ENCODE data around the gene STUM.
"Not testable (repeated sequence)": the region's sequence is repeated elsewhere in the genome, so short reads cannot be mapped to it uniquely, and the experiment has no call there.

STUM gene

DNA sequence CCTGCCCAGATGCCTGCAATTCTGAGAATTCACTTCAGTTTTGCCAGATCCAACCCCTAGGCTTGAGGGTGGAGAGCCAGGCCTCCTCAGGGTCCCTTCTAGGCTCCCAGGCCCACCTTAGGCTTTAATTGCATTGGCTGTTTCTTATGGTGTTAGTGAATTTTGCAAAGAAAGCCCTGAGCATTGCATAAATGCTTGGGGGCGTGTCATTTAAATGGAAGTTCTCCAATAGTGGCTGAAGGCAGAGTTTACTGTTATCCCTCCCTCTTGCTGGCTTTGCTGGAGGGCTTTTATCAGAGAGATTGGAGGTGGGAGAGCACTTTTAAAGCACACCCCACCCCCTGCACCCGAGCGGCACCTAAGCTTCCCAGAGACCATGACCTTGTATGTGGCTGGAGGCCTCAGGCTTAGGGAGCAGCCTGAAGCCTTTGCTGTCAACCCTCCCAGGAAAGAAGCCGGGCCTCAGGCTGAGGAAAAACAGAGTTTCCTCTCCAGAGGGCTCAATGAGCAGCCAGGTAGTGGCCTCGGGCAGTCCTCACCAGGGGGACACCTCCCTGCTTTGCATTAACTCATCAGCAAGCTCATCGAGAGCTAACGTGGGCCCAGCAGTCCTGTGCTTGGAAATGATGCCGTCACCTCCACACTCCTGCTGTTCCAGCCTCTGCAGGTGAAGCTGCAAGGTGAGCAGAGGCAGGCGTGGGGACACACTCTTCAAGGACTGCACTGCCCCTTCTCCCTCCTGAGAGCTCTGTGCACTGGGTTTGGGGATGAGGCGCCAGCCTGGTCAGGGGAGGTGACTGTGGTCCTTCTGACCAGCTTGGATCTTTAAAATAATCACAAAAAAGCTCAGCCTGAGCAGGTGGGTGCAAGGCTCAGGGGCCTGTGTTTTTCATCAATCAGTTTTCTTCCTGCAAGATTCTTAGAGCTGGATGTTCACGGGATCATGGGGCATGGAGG is 58.0 kb downstream of the STUM start:
- DNase-seq = no peak

DNA sequence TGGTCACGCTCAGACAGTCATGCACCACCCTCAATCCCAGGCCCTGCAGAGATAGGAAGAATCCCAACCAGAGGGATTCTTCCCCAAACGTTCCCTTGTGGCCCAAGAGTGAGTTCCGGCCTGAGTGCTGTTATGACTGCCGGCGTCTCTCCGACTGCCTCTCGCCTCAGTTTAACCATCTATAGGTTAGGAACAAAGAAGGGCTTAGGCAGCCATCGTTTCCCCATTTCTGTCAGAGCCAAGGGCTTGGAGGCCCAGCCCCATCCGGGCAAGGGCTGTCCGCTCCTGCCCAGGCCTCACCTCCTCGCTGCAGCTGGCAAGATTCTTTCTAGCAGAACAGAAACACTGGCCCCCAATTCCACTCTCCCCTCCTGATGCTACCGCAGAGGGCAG is 58.7 kb downstream of the STUM start:
- DNase-seq = no peak

DNA sequence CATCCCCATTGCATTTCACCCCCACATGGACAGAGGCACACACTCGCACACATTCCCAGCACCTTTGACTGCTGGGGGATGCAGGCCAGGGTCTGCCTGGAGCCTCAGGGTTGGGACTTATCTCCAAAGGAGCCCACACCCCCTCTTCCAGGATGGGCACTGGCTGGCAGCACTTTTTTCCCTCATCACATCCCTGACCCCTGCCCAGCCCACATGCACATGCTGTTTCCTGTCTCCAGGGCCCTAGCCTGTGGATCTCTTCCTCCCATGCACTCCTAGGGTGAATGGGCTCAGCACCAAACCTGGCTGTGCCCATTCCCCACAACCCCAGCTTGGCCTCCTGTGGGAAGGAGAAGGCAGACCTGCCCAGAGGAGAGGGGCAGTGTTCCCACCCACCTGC is 59.3 kb downstream of the STUM start:
- DNase-seq = no peak

DNA sequence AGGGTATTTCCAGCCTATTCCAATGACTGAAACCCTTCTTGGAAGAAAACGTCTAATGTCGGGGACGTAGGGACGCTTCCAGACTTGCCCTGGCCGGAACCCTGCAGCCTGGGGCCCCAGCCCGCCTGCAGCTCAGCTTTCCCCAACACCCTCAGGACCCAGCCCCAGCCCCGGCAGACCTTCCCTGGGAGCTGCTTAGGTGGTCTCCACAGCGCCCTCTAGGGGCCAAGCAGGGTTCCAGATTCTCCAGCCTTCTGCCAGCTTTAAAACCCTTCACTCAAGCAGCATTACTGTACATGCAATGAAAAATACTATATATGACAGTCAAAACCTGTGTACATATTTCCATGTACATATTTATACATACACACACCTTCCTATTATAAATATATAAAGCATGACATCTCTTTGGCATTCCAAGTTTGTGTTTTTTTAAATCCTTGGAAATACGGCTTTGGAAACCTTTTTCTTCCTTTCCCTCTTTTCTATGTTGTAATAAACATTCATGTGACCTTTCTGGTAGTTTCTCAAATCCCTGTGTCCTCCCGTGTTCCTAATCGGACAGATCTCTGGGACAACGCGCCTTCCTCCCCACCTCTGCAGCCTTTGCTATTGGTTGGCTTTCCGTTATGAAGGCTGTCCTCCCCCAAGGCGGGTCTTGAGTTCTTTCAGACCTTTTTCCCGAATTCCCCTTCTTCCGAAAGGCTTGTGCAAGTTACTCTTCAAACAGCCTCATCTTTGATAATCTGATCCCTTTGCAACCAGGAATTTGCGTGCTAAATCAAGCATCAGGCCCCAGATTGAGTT is 60.3 kb downstream of the STUM start:
- DNase-seq = peak; percentile 73

DNA sequence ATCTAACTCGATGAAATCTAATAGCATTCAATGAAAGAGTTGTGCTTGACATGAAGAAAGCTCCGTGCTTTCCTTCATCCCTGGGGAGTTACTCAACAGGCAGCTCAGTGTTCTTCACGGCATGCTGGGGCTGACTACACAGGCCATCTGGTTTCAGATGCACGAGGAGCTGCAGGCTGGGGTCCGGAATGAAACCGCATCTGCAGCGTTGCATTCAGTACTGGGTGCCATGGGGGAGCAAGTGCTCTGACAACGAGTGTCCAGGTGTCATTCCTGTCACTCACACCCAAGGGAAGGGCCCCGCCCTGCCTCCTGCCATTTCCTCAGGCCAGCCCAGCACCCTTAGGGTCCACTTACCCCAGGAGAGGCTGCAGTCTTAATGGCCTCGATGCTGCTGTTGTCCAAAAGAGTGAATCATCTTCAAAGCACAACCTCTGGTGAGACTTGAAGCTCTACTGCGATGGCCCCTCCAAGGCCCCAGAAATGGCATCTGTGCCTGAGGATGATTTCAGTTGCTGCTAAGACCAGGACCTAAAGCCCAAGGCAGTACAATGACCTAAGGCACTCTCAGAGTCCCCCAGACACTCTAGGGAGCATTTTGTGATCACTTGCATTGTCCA is 61.4 kb downstream of the STUM start:
- DNase-seq = no peak

DNA sequence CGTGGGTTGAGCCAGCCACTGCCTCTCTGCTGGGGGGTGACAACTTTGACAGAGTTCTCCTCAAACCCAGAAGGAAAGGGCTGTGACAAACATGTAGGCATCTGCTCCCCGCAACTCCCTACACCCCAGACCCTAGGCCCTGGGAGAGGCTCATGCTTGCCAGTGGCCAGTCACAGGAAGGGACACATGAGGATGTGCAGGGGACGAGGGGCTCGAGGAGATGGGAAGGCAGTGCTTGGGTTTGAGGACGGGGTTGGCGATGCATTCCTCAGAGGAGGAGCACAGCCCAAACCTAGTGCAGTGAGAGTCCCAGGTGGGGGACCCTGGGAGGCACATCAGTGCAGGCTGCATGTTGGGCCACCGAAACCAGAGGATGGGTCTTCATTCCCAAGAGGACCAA is 62.1 kb downstream of the STUM start:
- no peak for DNase-seq

DNA sequence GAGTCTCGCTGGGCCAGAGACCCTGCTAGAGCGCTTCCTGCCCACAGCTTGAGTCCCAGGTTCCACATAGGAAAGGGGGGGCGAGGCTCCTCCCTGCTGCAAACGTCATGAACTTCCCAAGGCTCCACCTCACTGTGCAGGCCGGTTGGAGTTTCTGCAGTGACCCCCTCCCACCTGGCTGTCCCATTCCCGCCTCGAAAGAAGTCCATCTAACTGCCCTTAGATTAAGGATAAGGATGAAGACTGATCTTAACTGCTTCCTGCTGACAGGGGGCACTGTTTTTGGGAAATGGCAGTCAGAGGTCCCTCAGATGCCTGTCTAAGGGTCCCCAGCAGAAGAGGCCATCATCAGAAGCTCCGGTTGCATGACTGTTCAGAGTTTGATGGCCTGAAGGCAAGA is 62.7 kb downstream of the STUM start:
- DNase-seq = no peak

DNA sequence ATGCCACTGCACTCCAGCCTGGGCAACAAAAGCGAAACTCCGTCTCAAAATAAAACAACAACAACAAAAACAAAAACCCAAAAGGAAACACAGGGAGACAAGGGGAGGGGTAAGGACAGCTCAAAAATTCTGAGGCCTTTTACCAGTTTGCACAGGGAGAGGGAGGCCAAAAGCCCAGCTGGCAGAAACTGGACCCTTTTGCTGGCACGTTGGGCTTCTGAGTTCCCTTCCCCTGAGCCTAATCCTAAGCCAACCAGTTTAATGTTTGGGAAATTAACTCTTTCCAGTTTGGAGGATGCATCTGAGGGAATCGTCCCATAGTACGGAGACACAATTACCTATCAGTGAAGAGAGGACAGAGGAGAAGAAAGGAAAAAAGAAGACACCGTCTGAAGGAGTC is 63.4 kb downstream of the STUM start:
- DNase-seq = not testable (repeated sequence)

DNA sequence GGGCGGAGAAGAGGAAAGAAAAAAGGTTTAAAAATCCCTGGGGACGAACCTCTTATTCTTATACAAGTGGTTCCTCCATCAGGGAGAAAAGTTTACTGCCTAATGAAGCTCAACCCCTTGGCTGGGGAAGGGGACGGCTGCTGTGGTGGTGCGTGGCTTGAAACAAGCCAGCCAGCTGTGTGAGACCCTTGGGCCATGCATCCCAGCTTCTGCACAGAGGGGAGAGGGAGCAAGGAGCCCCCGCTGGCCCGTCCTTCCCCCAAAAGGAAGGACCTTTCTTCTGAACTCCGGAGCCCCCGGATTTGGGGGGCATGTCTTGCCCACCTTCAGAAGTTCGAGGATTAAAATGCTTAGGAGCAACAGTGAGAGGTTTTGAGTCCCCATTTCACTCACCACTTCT is 67.3 kb downstream of the STUM start:
- no peak for DNase-seq

DNA sequence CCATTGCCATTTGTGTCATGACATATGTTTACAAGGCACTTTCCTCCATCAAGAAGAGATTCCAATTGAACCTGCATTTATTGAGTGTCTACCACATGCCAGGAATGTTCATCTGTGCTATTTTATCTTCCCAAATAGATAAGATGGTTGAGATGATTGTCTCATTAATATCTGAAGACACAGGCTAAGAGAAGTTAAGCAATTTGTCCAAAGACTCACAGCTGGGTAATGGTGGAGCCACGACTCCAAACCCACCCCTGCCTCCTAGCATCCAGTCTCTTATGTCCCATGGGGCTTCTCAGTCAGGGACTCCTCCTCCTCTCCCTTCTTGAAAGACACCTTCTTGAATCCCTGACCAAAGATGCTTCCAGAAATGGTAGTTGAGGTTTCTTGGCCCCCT is 68.1 kb downstream of the STUM start:
- DNase-seq = no peak

DNA sequence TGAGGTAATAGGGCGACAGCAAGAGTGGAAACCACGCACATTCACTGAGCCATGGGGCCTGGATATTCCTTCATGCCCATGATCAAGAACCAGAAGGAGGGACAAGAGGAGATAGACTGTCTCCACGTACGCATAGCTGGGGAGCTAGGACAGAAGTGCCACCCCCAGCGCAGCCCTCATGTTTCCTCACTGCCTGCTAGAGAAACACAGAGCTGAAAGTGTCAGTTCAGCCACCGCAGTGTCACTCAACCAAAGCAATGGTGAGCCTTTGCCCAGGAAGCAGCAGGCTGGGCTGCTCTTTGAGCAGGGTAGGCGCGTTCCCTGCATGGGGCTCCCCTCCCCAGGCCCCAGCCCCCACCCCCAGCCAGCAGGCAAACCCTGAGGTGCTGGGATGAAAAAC is 68.5 kb downstream of the STUM start:
- no peak for DNase-seq

DNA sequence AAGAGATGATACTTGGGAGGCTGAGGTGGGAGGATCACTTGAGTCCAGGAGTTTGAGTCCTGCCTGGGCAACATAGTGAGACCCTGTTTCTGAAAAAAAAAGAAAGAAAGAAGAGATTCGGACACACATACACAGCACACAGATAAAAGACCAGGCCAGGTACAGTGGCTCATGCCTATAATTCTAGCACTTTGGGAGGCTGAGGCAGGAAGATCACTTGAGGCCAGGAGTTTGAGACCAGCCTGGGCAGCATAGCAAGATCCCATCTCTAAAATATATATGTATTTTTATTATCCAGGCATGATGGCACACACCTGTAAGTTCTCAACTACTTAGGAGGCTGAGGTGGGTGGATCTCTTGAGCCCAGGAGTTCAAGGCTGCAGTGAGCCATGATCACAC is 69.2 kb downstream of the STUM start:
- DNase-seq = not testable (repeated sequence)

DNA sequence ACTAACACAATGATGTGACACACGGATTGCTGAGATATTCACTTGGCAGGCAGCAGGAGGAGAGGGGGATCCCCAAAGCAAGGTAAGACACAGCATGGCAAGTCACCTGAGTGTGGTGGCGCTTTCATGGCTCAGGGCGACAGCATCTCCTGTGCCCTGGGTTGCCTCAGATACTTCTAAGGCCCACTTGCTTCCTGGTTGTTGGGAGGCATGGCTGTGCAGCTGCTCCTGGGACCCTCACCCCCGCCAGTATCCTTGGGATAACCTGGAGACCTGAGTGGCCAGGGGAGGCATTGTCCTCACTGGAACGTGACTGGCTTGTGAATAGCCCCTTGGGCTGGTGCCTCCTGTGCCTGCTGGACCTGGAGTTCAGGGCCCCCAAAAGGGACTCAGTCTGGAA is 69.8 kb downstream of the STUM start:
- no peak for DNase-seq

DNA sequence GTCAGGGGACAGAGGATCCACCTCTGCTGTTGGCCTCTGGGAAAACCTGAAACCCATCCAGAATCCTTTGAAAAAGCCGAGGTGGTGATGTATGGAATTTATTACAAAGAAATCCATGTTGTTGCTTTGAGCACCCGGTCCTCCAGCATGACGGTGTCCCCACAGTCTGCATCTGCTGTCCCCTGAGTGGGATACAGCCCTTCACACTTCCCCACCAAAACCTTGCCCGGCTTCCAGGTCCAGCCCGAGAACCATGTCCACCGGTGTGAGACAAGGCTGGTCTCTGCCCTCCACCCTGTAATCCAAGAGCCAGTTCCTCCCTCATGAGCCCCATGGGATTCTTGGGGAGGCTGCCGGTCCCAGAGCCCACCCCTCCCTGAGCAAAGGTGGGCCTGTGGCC is 70.5 kb downstream of the STUM start:
- no peak for DNase-seq

DNA sequence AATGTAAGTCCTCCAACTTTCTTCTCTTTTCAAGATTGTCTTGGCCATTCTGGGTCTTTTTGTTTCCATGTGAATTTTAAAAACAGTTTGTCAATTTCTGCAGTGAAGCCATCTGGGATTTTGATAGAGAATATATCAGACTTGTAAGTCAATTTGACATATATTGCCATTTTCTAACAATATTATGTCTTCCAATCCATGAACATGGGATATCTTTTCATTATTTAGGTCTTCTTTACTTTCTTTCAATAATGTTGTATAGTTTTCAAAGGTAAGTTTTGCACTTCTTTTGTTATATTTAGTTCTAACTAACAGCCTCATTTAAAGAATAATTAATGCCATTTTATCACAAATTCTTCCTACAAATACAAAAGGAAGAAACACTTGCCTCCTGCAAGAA is 73.4 kb downstream of the STUM start:
- no peak for DNase-seq

DNA sequence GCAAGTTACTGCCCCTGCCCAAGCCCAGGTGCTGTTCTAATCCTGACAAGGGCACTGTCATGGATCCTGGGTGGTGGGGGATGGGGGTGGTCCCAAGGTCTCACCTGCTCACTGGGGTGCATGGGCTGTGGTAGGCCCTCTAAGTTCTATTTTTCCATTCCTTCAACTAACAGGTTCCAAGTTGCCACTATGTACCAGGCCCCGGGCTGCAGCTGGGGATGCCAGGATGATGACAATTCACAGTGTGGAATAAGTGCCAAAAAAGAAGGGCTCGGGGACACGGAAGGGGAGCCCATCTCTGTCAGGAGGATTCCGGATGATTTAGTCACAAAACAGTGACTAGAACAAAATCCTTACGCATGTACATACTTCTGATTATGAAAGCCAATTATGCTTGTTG is 76.0 kb downstream of the STUM start:
- peak; percentile 15 for DNase-seq

DNA sequence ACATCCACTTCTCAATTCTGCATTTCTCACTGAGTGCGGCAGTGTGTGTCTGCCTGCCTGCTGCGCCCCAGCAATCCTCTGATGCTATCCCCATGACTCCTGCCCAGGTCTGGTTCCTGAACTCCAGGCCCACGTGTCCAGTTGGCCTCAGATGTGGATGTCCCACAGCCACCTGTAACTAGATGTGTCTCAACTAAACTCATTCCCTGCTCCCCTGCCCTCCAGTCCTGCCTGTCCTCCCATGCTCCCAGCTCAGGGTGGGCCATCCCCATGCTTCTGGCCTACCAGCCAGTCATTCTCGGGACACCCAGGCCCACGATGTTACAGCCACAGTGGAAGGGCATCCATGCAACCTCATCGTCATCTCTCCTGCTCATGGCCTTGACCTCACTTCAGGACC is 76.8 kb downstream of the STUM start:
- DNase-seq = peak; percentile 27

DNA sequence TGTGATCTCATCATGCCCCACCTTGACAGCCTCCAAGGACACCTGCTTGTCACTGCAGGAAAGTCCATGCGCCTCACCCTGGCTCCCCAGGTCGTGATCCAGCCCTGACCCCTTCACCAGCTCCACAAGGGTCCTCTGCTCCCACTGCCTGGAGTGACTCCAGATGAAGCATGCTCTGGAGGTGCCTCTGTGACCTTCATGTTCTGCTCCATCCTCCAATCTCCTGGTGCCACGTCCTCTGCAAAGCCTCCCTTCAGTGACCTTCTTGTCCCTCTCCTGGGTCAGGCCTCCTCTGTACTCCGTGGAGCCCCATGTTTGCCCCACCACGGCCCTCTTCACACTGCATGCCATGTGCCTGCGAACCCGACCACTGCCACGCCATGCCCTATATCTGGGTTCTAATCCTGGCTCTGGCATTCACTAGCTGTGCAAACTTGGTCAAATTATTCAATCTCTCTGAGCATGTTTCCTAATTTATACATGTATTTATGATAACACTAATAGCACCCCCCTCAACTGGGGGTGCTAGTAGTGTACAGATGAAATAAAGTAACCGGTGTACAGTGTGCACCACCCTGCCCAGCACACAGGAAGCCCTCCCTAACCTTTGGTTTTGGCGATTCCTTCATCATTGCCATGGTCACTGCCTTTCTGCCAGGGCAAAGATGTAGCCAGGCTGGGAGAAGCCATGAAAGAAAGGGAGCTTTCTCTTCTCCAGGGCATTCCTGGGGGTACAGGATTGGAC is 77.4 kb downstream of the STUM start:
- peak; percentile 27 for DNase-seq

DNA sequence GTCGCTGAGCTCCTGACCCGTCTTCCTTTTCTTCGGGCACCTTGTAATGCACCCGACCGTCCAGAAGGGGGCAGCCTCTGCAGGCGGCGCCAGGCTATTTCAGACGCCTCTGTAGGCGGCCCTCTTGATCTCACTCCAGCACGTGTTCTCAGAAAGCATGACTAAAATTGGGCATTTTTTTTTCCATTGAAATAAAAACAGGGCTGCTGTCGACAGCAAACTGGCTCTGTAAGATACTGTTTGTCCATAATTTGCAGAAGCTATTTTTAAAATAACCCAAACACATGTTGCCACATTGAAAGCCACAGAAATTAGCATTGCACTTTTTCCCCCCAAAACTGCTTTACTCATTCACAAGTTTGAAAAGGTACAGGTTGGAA is 78.0 kb downstream of the STUM start:
- peak; percentile 82 for DNase-seq

DNA sequence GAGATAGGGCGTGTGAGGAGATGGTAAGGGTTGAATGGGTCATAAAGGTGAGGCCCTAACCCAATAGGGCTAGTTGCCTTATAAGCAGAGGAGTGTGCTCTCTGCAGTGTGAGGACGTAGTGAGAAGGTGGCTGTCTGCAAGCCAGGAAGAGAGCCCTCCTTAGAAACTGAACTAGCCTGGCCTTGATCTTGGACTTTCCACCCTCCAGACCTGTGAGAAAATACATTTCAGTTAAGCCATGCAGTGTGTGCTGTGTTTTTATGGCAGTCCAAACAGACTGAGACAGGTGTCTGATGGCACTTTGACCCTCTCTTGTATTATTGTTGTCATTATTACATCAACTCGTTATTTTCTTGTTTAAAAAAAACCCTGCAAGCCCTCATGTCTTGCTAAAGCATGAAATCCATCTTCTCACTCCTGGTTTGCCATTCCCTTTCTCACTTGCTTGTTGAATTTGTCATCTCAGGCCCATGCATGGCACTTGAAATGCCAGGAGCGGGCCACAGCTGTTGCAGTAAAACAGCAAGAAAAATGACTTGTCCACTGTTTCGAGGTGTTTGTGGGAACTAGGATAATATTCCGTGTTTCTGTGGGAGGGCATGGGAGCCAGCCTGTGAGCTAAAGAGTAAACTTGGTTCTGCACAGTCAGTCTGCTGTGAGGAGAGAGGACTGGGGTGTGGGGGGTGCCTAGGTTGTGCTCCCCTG is 78.6 kb downstream of the STUM start:
- peak; percentile 27 for DNase-seq

DNA sequence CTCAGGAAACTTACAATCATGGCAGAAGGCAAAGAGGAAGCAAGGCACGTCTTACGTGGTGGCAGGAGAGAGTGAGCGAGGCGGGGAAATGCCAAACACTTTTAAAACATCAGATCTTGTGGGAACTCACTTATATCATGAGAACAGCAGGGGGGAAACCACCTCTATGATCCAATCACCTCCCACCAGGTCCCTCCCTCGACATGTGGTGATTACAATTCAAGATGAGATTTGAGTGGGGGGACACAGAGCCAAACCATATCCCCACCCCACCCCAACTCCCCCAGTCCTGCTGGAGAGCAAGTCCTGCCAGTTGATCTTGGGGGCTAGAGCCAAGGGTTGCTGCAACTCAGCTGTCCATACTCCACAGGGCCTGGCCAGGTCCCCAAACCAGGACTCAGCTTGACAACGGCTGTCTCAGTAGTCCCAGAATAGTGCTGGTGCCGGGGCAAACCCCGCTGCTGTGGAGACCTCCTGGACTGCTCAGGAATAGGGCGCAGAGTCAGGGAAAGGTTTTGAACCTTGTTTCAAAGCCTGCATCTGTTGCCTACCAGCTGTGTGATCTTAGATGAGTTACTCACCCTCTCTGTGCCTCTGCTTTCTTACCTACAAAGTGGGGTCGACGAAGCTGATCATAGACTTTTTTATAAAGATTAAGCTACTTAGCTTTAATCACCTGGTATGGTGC is 79.5 kb downstream of the STUM start:
- peak; percentile 28 for DNase-seq

All from activated CD4-positive, CD25-positive, alpha-beta regulatory T cell treated with anti-CD3 and anti-CD28 coated beads, Interleukin-2, amount 50 U/mL, for 72 hours (primary cell).